DND-41 (cell line): ENCODE data around the gene KIF20B.

Experiments
- CTCF ChIP-seq: IDR thresholded peaks from 2 replicates; pipeline ENCODE4 v1.5.1; 2012; ENCODE audit warnings: borderline replicate concordance, low read length, moderate library complexity, mild to moderate bottlenecking; ENCODE audit not compliant: poor library complexity, severe bottlenecking; ENCODE audit errors: extremely low read depth
- EZH2 ChIP-seq: IDR thresholded peaks from 3 replicates; pipeline ENCODE4 v1.6.1; 2012; ENCODE audit warnings: borderline replicate concordance, low read depth, mild to moderate bottlenecking, moderate library complexity, low read length, inconsistent platforms; ENCODE audit not compliant: severe bottlenecking

- no peak for TF ChIP-seq CTCF
- TF ChIP-seq EZH2 = no peak
These were observed 37.2 kb upstream of the KIF20B start for GRCh38 chr10:89664203-89664602.
